Right renal pelvis (tissue), 4 donors: ENCODE results near the gene SKA1. TPM values are rescaled to one million over a fixed set of nuclear protein-coding genes. Genes with fewer than 3 reads are reported as not detected.
A peak's percentile ranks its signal among the peaks of the same experiment; 100 is the strongest.

Experiments used
- DNase-seq, 4 donors: peaks; one replicate each; pipeline ENCODE4 v3.0.0-alpha.2; 2013; ENCODE audit warnings: low read depth in 4 of 4, low spot score in 3 of 4, missing footprints in 1 of 4
- polyA plus RNA-seq, 4 donors: library from polyadenylated mRNA; unstranded; fragments of 120-200 nt; gene quantifications; one replicate each; pipeline ENCODE4 v1.2.1, GENCODE V29; 2013; ENCODE audit not compliant: insufficient read length in 4 of 4

Gene SKA1
- polyA plus RNA-seq, result 1 to 10 TPM; 6.1 to 8.3 (median 7.7) TPM

- peak; percentile 88 to 90 (median 90) for DNase-seq
Observed at GRCh38 chr18:50374753-50375391, at the start of gene SKA1. TSS of gene SKA1 (plus strand) at chr18:50375046. CDS start at chr18:50375831, 785 bp downstream.

GRCh38 chr18:50327983-50328382, 46.9 kb upstream of the SKA1 start:
- DNase-seq, result no peak

- DNase-seq, result no peak
Observed at GRCh38 chr18:50330176-50330575, 44.7 kb upstream of the SKA1 start.

GRCh38 chr18:50331691-50332090, 43.2 kb upstream of the SKA1 start:
- no peak for DNase-seq

- DNase-seq, result no peak
Observed at GRCh38 chr18:50334546-50335152, 40.2 kb upstream of the SKA1 start.

GRCh38 chr18:50338122-50338521, 36.7 kb upstream of the SKA1 start:
- no peak for DNase-seq

GRCh38 chr18:50338715-50339114, 36.1 kb upstream of the SKA1 start:
- DNase-seq, result no peak

GRCh38 chr18:50340078-50340477, 34.8 kb upstream of the SKA1 start:
- no peak for DNase-seq

- no peak for DNase-seq
Observed at GRCh38 chr18:50341443-50341842, 33.4 kb upstream of the SKA1 start.

GRCh38 chr18:50350699-50351098, 24.1 kb upstream of the SKA1 start:
- DNase-seq, result no peak

GRCh38 chr18:50356036-50356945, 18.6 kb upstream of the SKA1 start:
- no peak for DNase-seq

- no peak for DNase-seq
Observed at GRCh38 chr18:50358844-50359243, 16.0 kb upstream of the SKA1 start.

GRCh38 chr18:50359806-50360205, 15.0 kb upstream of the SKA1 start:
- DNase-seq, result no peak

- DNase-seq, result no peak
Observed at GRCh38 chr18:50360611-50361010, 14.2 kb upstream of the SKA1 start.

GRCh38 chr18:50369672-50370071, 5.2 kb upstream of the SKA1 start:
- no peak for DNase-seq

- DNase-seq, result no peak
Observed at GRCh38 chr18:50372743-50373142, 2.1 kb upstream of the SKA1 start.

GRCh38 chr18:50373561-50374219, 1.2 kb upstream of the SKA1 start:
- peak in 1 of 4 donors; percentile 28 for DNase-seq

GRCh38 chr18:50374220-50374752, 560 bp upstream of the SKA1 start:
- DNase-seq, result peak in 1 of 4 donors; percentile 8

GRCh38 chr18:50377061-50377798, 2.4 kb downstream of the SKA1 start:
- DNase-seq, result no peak

- DNase-seq, result no peak
Observed at GRCh38 chr18:50388988-50389387, 14.1 kb downstream of the SKA1 start.
